ENCODE data around the gene ARL4C. TPM values are rescaled to one million over a fixed set of nuclear protein-coding genes. Genes with fewer than 3 reads are reported as not detected.

Gene ARL4C
- total and polyA plus RNA-seq, 8 donors, result 3.6 to 14.2 (median 9.9) TPM

- TF ChIP-seq POLR2A (IDR thresholded peaks at IDR 0.05) (no peak), POLR2AphosphoS5 (IDR thresholded peaks at IDR 0.05) (no peak), EP300 (IDR thresholded peaks at IDR 0.05) (no peak), CTCF (IDR thresholded peaks at IDR 0.05) (no peak)
- H3K9me3 ChIP-seq, result no peaks in the 10 kb centered on the region
- peaks cover 0 to 38% (median 17%) of the 10 kb centered on the region in 4 donors for H3K4me1 ChIP-seq
- no peak overlapping the region for H3K4me3 ChIP-seq
- WGBS, 5 donors, result 17 to 41% (median 34%) methylated on average over 10 of the region's 10 CpGs
- peak in 1 of 2 donors; percentile 67 for DNase-seq
- peak overlapping the region in 4 of 5 donors; percentile 2 to 68 (median 60) for H3K27ac ChIP-seq
- H3K36me3 ChIP-seq, result no peaks in the 10 kb centered on the region
- no peaks in the 10 kb centered on the region for H3K27me3 ChIP-seq
- intact Hi-C loops (cut with DNase I; ENCODE audit: low total_unique reads), result no loop called here
Observed at GRCh38 chr2:234444893-234445292, 52.0 kb downstream of the ARL4C start.

GRCh38 chr2:234444242-234444730, 52.6 kb downstream of the ARL4C start:
- Histone ChIP-seq H3K27me3 (no peaks in the 10 kb centered on the region), H3K4me3 (no peak overlapping the region), H3K36me3 (no peaks in the 10 kb centered on the region), H3K9me3 (no peaks in the 10 kb centered on the region), H3K27ac (peak overlapping the region in 3 of 5 donors; percentile 56 to 68 (median 65)), H3K4me1 (peaks cover 0 to 34% (median 16%) of the 10 kb centered on the region in 4 donors)
- DNase-seq, result no peak
- no peak for TF ChIP-seq CTCF (IDR thresholded peaks at IDR 0.05)
- no peak for TF ChIP-seq POLR2A (IDR thresholded peaks at IDR 0.05)
- TF ChIP-seq POLR2AphosphoS5 (IDR thresholded peaks at IDR 0.05), result no peak
- TF ChIP-seq EP300 (IDR thresholded peaks at IDR 0.05), result no peak
- intact Hi-C loops (cut with DNase I; ENCODE audit: low total_unique reads), result no loop called here
- WGBS, 5 donors, result 89 to 96% (median 95%) methylated on average over 4 of the region's 4 CpGs

Measured in stomach (tissue), 9 donors.